T follicular helper cell (primary cell): ENCODE data around the gene UNC45B.
"Not testable (repeated sequence)": the region's sequence is repeated elsewhere in the genome, so short reads cannot be mapped to it uniquely, and the experiment has no call there.

Source experiments
- DNase-seq: peaks from one replicate; pipeline ENCODE4 v3.0.0-alpha.2; 2020; ENCODE audit warnings: low read depth
- total RNA-seq, 2 experiments: gene quantifications; one replicate each; lab custom pipeline; 2026; lab: John Stamatoyannopoulos, UW

UNC45B gene
- total RNA-seq, result 0.04 to 0.12 reads per million in 2 experiments

- no peak for DNase-seq
Observed at GRCh38 chr17:35147375-35147905, at the start of gene UNC45B. Gene UNC45B (plus strand): TSS chr17:35147817. CDS start chr17:35148264, 447 bp downstream.

DNA sequence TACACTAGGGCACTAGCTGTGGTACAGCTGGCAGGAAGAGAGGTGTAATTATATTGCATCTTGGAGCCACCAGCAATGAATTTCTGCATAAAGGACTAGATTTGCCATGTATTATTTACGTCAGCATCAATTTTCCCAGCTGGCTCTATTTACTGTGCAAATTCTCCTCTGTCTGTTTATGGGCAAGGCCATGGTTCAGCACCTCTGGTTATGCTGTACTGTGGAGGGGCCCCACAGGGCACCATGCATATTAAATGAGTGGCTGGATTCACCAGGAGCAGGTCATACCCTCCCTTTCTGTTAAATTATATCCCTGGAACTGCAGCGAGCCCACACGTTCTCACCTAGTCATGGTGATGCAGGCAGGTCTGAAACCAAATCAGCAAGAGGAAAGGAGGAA lies 47.7 kb upstream of the UNC45B start:
- no peak for DNase-seq

- DNase-seq, result no peak
Observed at GRCh38 chr17:35101036-35101435, 46.6 kb upstream of the UNC45B start.

DNA sequence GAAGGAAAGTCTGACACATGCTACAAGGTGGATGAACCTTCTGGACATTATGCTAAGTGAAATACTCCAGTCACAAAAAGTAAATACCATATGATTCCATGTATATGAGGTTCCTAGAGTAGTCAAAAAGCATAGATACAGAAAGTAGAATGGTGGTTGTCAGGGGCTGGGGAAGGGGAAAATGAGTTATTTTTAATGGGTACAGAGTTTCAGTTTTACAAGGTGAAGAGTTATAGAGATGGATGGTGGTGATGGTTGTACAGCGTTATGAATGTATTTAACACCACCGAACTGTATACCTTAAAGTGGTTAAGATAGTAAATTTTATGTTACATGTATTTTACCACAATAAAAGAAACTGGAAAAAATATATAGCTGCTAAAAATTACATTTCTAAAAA lies 45.9 kb upstream of the UNC45B start:
- no peak for DNase-seq

DNA sequence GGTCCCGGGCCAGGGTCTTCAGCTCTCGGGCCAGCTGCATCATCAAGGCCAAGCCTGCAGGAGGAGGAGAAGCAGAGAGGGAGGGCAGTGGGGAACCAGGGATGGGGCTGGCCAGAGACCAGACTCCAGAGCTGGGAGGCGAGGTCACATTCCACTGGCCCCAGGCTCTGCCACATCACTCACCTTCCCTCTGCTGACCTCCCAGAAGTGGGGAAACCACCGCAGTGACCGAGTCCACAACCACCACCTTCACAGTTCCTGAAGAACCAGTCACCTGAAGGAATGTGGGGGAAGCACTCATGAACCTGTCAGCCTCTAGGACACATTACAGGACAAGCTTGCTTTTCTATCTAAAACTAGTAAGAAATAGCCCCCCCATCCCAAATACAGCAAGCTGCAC lies 44.3 kb upstream of the UNC45B start:
- no peak for DNase-seq

DNA sequence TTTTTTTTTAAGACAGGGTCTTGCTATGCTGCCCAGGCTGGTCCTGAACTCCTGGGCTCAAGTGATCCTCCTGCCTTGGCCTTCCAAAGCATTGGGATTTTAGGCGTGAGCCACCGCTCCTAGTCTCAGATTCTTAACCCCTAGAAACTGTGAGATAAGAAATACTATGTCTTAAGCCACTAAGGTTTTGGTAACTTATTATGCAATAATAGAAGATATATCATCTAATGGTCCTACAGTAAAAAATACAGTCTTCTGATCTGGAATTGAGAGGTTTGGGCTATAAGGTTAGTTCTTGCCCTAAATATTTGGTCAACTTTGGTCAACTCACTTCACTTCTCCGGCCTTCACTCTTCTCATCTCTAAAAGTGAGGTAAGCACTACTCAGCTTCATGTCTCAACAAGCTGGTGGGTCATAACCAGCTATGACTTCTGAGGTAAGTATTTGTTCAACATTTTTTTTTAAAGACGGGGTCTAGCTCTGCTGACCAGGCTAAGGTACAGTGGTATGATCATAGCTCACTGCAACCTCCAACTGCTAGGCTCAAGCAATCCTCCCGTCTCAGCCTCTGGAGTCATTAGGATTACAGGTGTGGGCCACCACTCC lies 42.7 kb upstream of the UNC45B start:
- DNase-seq, result no peak

DNA sequence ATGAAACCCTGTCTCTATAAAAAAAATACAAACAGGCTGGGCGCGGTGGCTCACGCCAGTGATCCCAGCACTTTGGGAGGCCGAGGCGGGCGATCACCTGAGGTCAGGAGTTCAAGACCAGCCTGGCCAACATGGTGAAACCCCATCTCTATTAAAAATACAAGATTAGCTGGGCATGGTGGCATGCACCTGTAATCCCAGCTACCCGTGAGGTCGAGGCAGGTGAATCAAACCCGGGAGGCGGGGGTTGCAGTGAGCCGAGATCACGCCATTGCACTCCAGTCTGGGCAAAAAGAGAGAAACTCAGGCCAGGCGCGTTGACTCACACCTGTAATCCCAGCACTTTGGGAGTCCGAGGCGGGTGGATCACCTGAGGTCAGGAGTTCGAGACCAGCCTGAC lies 36.8 kb upstream of the UNC45B start:
- not testable (repeated sequence) for DNase-seq

DNA sequence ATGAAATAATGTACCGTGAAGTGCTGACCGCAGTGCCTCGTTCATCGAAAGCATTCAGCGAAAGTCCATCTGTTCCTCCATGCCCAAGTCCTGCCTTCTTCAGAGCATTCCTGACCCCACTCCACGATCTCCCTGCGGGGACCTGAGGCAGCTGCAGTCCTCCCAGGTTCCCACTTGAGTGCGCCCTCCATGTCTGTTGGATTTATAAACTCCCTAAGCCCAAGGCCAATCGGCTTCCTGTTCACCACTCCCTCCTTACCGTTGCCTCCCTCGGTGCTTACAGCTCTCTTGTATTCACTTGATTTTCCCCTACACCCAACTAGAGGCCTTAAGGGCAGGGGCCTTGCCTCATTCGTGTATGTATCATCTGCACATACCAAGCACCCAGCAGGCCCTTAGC lies 30.8 kb upstream of the UNC45B start:
- DNase-seq, result no peak

DNA sequence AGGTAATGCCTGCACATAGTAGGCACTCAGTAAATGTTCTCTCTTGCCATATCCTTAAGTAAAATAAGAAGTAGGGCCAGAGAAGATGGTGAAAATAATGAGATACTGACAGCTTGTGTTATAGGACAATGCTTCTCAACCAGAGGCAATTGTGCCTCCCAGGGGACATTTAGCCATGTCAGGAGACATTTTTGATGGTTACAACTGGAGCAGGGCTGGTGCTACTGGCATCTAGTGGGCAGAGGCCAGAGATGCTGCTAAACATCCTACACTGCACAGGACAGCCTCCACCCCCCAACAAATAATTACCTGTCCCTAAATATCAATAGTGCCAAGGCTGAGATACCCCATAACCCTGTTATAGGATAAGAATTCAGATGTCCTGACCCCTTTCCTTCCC lies 29.6 kb upstream of the UNC45B start:
- no peak for DNase-seq

GRCh38 chr17:35119370-35120165 lies 28.0 kb upstream of the UNC45B start, which contains the start of gene RAD51D:
Gene RAD51D (minus strand): TSS chr17:35119860. CDS start chr17:35119613, 247 bp downstream.
- peak; percentile 64 for DNase-seq

DNA sequence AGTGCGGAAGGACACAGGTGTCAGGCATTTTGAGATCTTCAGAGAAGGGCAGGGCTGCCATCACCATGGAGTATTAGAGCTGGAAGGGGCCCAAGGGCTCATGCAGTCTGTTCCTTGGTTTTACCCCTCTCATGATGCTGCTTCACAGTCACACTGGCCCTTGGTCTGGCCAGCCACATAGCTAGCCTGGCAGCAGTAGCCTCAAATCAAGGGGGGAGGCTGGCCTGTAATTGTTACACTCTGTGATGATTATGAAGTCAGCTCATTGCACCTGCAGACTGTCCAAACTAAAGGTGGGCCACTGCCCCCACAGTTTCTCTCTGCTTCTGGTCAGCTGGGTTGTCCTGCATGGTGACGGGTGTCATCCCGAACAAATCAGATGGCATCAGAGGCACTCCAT lies 26.3 kb upstream of the UNC45B start, which contains the start of gene FNDC8:
FNDC8 (plus strand) TSS at position 301 of the 400 bp plus-strand sequence; CDS start at position 380, 79 bp downstream.
- DNase-seq, result no peak

- DNase-seq, result no peak
Observed at GRCh38 chr17:35127751-35128514, 19.7 kb upstream of the UNC45B start.

DNA sequence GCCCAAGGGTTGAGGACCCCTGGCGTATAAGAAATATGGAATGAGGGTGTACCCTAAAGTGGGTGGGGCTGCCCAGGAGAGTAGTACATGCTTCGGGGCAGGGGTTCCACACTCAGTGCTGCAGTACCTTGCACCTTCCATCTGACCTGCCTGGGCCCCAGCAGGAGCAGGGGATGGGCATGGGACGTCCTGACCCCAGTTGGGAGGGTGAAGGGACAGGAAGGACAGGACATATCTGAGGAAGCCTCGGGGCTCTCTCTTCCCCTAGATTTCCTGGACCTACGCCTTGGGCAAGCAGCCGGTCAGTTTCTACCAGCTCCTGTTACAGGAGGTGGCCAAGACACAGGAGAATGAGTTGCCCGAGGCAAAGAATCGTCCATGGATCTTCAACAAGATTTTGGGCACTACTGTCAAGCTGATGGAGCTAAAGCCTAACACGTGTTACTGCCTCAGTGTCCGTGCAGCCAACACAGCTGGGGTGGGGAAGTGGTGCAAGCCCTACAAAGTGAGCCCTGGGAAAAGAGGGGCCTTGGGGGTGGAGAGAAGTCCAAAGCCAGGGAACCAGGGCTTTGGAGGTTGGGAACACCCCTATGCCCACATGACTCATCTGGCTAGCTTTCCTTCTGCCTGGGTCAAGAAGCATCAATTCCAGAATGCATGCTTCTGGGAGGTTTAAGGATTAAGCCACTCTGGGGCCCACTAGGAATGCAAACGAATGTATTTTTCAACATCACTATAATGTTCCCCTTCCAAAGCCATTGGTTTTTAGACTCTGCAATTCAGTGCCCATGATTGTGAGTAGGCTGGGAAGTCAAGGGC lies 18.3 kb upstream of the UNC45B start:
- no peak for DNase-seq

GRCh38 chr17:35129973-35130351 lies 17.7 kb upstream of the UNC45B start:
- DNase-seq, result no peak

- no peak for DNase-seq
Observed at GRCh38 chr17:35130392-35130791, 17.2 kb upstream of the UNC45B start.

GRCh38 chr17:35132099-35132498 lies 15.5 kb upstream of the UNC45B start:
- no peak for DNase-seq

DNA sequence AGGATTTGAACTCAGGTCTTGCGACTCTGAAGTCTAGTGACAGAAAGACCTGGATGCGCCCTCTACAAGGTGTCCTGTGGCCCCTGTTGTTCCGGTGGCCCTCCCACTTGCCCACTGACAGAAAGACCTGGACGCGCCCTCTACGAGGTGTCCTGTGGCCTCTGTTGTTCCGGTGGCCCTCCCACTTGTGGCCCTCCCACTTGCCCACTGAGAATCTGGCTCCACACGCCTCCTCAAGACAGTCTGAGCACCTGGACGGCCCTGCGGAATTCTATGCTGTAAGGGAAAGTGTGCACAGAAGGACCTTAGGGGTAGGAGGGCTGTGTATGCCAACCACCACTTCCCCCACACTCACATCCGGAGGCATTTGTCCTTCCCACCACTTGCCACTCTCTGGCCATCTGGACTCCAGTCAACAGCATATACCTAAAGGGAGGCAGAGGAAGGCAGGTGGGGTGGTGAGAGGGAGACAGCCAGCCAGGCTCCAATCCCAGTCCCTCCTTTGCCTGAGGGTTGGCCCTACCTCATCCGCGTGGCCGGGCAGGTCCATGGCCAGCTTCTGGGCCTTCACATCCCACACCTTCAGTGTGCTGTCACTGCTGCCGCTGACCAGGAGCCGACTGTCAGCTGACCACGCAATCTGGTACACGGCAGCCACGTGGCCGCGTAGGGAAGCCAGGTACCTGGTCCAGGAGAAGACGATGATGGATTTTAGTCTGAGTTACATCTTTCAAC lies 14.6 kb upstream of the UNC45B start:
- no peak for DNase-seq

DNA sequence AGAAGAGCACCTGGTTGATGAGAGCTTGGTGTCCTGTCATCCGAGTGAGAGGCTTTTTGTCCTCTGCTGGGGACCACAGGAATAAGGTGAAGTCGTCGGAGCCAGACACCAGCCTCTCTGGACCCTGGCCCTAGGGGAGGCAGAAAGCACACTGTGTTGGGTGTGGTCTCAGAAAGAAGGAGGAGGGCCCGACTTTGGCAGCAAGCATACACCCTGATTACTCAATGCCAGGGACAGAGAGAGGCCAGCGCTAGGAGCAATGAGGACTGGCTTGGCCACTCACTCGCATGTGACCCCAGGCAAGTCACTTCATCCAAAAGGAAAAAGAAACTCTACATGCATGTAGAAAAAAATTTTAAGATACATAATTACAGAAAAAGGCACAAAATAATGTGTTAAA lies 12.3 kb upstream of the UNC45B start:
- no peak for DNase-seq

DNA sequence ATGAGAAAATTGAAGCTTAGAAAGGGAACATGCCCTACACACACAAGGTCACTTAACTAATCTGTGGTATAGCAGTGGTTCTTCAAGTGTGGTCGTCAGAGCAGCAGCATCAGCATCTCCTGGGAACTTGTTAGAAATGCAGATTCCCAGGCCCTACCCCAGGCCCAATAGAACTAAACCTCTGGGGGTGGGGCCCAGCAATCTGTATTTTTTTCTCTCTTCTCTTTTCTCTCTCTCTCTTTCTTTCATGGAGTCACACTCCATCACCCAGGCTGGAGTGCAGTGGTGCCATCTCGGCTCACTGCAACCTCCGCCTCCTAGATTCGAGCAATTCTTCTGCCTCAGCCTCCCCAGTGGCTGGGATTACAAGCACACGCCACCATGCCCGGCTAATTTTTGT lies 9.4 kb upstream of the UNC45B start:
- DNase-seq, result no peak

GRCh38 chr17:35141681-35142466 lies 5.7 kb upstream of the UNC45B start, which contains the start of gene NLE1:
Gene NLE1 (minus strand): TSS chr17:35142303. CDS start chr17:35142275, 28 bp downstream.
- peak; percentile 80 for DNase-seq
